Tibial nerve (tissue), 4 donors: ENCODE measurements around the gene C1QTNF4. TPM values are rescaled to one million over a fixed set of nuclear protein-coding genes. Genes with fewer than 3 reads are reported as not detected.
"Not testable (repeated sequence)": the region's sequence is repeated elsewhere in the genome, so short reads cannot be mapped to it uniquely, and the experiment has no call there.

Experiments
- DNase-seq, 2 donors: peaks; one replicate each; pipeline ENCODE4 v3.0.0-alpha.2; 2019; ENCODE audit warnings: low spot score in 2 of 2
- H3K27ac ChIP-seq, 4 donors: fragments of 200-600 bp; sonication (generic) in 3 of 4; one replicate each; pipeline ENCODE4 v1.5.1; 2017 to 2019; ENCODE audit warnings: mild to moderate bottlenecking in 1 of 4
- H3K27me3 ChIP-seq, 2 donors: fragments of 200-600 bp; sonication (generic) in 1 of 2; one replicate each; pipeline versions ENCODE4 v1.5.1 to v1.6.0; 2017 to 2019
- H3K36me3 ChIP-seq, 3 donors: fragments of 200-600 bp; sonication (generic); one replicate each; pipeline ENCODE4 v1.5.1; 2018 to 2019
- H3K4me1 ChIP-seq, 4 donors: fragments of 200-600 bp; sonication (generic) in 3 of 4; one replicate each; pipeline ENCODE4 v1.5.1; 2017 to 2019
- H3K4me3 ChIP-seq, 4 donors: fragments of 200-600 bp; sonication (generic) in 3 of 4; one replicate each; pipeline ENCODE4 v1.5.1; 2017 to 2019; ENCODE audit warnings: mild to moderate bottlenecking in 1 of 4, moderate library complexity in 1 of 4
- H3K9me3 ChIP-seq, 4 donors: fragments of 200-600 bp; sonication (generic) in 3 of 4; one replicate each; pipeline ENCODE4 v1.5.1; 2017 to 2019
- CTCF ChIP-seq, 5 experiments: fragments of 200-600 bp in 3 of 5; fragments of 450-650 bp in 2 of 5; sonication (generic) in 3 of 5; IDR thresholded peaks; one replicate each; pipeline ENCODE4 v1.5.1; 2016 to 2019; ENCODE audit warnings: antibody characterized with exemption in 5 of 5, mild to moderate bottlenecking in 3 of 5, moderate library complexity in 2 of 5
- EP300 ChIP-seq, 2 donors: sonication (generic); formaldehyde crosslinking; IDR thresholded peaks; one replicate each; pipeline ENCODE4 v1.6.1; 2017; ENCODE audit warnings: antibody characterized with exemption in 2 of 2, mild to moderate bottlenecking in 1 of 2
- POLR2A ChIP-seq, 2 donors: fragments of 450-650 bp; IDR thresholded peaks; one replicate each; pipeline ENCODE4 v1.6.1; 2017; ENCODE audit warnings: antibody characterized with exemption in 2 of 2, mild to moderate bottlenecking in 2 of 2, moderate library complexity in 2 of 2
- WGBS, 2 donors: methylation state at CpG; one replicate each; pipeline ENCODE4 v1.1.5; 2018; 5-methylcytosine and 5-hydroxymethylcytosine counted together
- total RNA-seq, 4 donors: library from RNA; depleted of rRNA; stranded (reverse); fragments of >200 nt; gene quantifications; one replicate each; pipeline ENCODE4 v1.1.0, GENCODE V29; 2016

Gene C1QTNF4
- total RNA-seq, 4 donors from 2014 or later, result 6.9 to 13.2 (median 9.2) TPM

DNA sequence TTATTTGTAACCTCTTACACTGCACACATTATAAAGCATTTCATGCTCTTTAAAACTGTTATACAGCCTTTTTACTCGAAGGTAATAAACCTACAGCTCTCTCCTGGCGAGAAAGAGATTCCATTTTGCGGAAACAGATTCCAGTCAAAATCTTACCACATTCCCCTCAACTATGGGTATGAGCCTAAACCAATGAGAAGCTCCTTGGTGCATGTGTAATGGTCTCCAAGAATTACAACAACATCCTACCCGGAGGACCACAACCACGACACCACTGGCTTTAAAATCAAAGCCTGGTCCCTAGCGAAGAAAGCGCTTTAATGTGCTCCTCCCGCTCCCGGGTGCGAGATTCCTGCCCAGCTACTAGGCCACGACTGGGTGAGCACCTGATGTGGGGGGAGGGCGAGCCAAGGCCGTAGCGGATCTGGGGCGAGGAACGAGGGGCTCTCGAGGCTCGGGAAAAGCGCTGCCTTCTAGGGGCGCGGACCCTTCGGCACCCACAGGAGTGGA lies 42.1 kb downstream of the C1QTNF4 start:
- no peak for TF ChIP-seq POLR2A (IDR thresholded peaks at IDR 0.05)
- TF ChIP-seq CTCF (IDR thresholded peaks at IDR 0.05), result no peak
- TF ChIP-seq EP300 (IDR thresholded peaks at IDR 0.05), result no peak
- H3K9me3 ChIP-seq, result no peaks in the 10 kb centered on the region
- 1% methylated on average over 21 to 22 of the region's 22 CpGs for WGBS, 2 donors
- H3K27me3 ChIP-seq, result no peaks in the 10 kb centered on the region
- H3K27ac ChIP-seq, result peak overlapping the region; percentile 90 to 97 (median 92)
- peak overlapping the region; percentile 92 to 99 (median 96) for H3K4me3 ChIP-seq
- H3K4me1 ChIP-seq, result peaks cover 0 to 57% (median 19%) of the 10 kb centered on the region in 4 donors
- no peak for DNase-seq
- H3K36me3 ChIP-seq, result peaks cover 0 to 4% (median 0%) of the 10 kb centered on the region in 3 donors

DNA sequence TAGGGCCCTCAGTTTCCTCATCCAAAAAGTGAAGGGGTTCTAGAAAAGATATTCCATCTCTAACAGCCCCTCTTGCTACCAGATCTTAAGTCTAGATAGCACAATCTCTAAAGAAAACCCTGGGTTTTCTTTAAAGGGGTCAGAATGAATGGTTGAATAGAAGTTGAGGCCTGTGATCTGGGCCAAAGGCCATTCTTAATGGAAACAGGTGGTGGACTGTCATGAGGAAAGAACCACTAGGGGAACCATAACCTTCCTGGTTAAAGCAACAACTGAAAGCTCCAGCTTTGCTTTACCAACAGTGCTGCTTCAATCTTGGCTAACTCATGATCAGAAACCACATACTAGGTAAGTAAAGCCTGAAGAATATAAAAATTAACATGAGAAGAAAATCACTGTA lies 43.1 kb downstream of the C1QTNF4 start:
- no peak for DNase-seq
- TF ChIP-seq POLR2A (IDR thresholded peaks at IDR 0.05), result no peak
- TF ChIP-seq EP300 (IDR thresholded peaks at IDR 0.05), result no peak
- no peak for TF ChIP-seq CTCF (IDR thresholded peaks at IDR 0.05)
- H3K4me1 ChIP-seq, result peaks cover 0 to 63% (median 19%) of the 10 kb centered on the region in 4 donors
- H3K4me3 ChIP-seq, result peak overlapping the region in 2 of 4 donors; percentile 93 to 99
- peak overlapping the region in 2 of 4 donors; percentile 90 to 97 for H3K27ac ChIP-seq
- no peaks in the 10 kb centered on the region for H3K9me3 ChIP-seq
- no peaks in the 10 kb centered on the region for H3K27me3 ChIP-seq
- peaks cover 0 to 4% (median 0%) of the 10 kb centered on the region in 3 donors for H3K36me3 ChIP-seq

GRCh38 chr11:47550288-47551047 lies 43.7 kb downstream of the C1QTNF4 start:
- DNase-seq, result no peak
- WGBS, 2 donors, result 87 to 88% methylated on average over 10 of the region's 10 CpGs
- H3K36me3 ChIP-seq, result peaks cover 0 to under 1% (median 0%) of the 10 kb centered on the region in 3 donors
- H3K27ac ChIP-seq, result peak overlapping the region in 1 of 4 donors; percentile 97
- H3K4me1 ChIP-seq, result peaks cover 0 to 65% (median 19%) of the 10 kb centered on the region in 4 donors
- no peak for TF ChIP-seq CTCF (IDR thresholded peaks at IDR 0.05)
- no peak for TF ChIP-seq POLR2A (IDR thresholded peaks at IDR 0.05)
- no peak for TF ChIP-seq EP300 (IDR thresholded peaks at IDR 0.05)
- no peak overlapping the region for H3K4me3 ChIP-seq
- no peaks in the 10 kb centered on the region for H3K27me3 ChIP-seq
- no peaks in the 10 kb centered on the region for H3K9me3 ChIP-seq

GRCh38 chr11:47546274-47546673 lies 47.9 kb downstream of the C1QTNF4 start:
- WGBS, 2 donors, result 82 to 90% methylated on average over 7 of the region's 7 CpGs
- not testable (repeated sequence) for DNase-seq, H3K27ac ChIP-seq

GRCh38 chr11:47545298-47545697 lies 48.9 kb downstream of the C1QTNF4 start:
- TF ChIP-seq EP300 (IDR thresholded peaks at IDR 0.05), result no peak
- TF ChIP-seq POLR2A (IDR thresholded peaks at IDR 0.05), result no peak
- no peak for TF ChIP-seq CTCF (IDR thresholded peaks at IDR 0.05)
- Histone ChIP-seq H3K36me3 (no peaks in the 10 kb centered on the region), H3K4me3 (no peak overlapping the region), H3K4me1 (peaks cover 0 to 81% (median 24%) of the 10 kb centered on the region in 4 donors), H3K27ac (no peak overlapping the region), H3K27me3 (no peaks in the 10 kb centered on the region), H3K9me3 (no peaks in the 10 kb centered on the region)
- no peak for DNase-seq
- WGBS, 2 donors, result 92 to 93% methylated on average over 6 of the region's 6 CpGs

More at GRCh38 chr11:47546274-47546673, 47.9 kb downstream of the C1QTNF4 start:
- H3K4me3 ChIP-seq, H3K36me3 ChIP-seq, H3K27me3 ChIP-seq, H3K9me3 ChIP-seq: not testable (repeated sequence)
- peaks cover 0 to 85% (median 26%) of the 10 kb centered on the region in 4 donors for H3K4me1 ChIP-seq
